Testis (tissue), 3 donors: Measurements from ENCODE around the gene TGIF2. TPM values are rescaled to one million over a fixed set of nuclear protein-coding genes. Genes with fewer than 3 reads are reported as not detected.
"Not testable (repeated sequence)": the region's sequence is repeated elsewhere in the genome, so short reads cannot be mapped to it uniquely, and the experiment has no call there.

ENCODE experiments used
- DNase-seq: peaks from one replicate; pipeline ENCODE4 v3.0.0-alpha.2; 2019
- H3K27ac ChIP-seq, 2 donors: fragments of 200-600 bp; sonication (generic); one replicate each; pipeline ENCODE4 v1.5.1; 2019
- H3K27me3 ChIP-seq: fragments of 200-600 bp; sonication (generic); one replicate; pipeline ENCODE4 v1.5.1; 2019
- H3K36me3 ChIP-seq: fragments of 200-600 bp; sonication (generic); one replicate; pipeline ENCODE4 v1.5.1; 2017; ENCODE audit warnings: low read depth; ENCODE audit errors: missing control alignments
- H3K4me1 ChIP-seq: fragments of 200-600 bp; sonication (generic); one replicate; pipeline ENCODE4 v1.5.1; 2019
- H3K4me3 ChIP-seq, 2 donors: fragments of 200-600 bp; sonication (generic); one replicate each; pipeline ENCODE4 v1.5.1; 2017 to 2019
- H3K9me3 ChIP-seq: fragments of 200-600 bp; sonication (generic); one replicate; pipeline ENCODE4 v1.5.1; 2017
- POLR2A ChIP-seq: fragments of 450-650 bp; IDR thresholded peaks from one replicate; pipeline ENCODE4 v1.6.1; 2017; ENCODE audit warnings: antibody characterized with exemption, mild to moderate bottlenecking, moderate library complexity
- WGBS, 2 donors: methylation state at CpG; one replicate each; pipeline ENCODE4 v1.1.5; 2018; 5-methylcytosine and 5-hydroxymethylcytosine counted together
- intact Hi-C: fragments of 100-400 bp; cut with DNase I; formaldehyde crosslinking; loops from one replicate; pipeline ENCODE4 v1.15.1; 2023; ENCODE audit warnings: low total_unique reads
- polyA plus RNA-seq: library from polyadenylated mRNA; stranded (reverse); fragments of 350-450 nt; fragmentation: Illumina TruSeq; extraction: RNeasy Lipid Tissue Mini Kit (QIAGEN cat#74804); gene quantifications from one replicate; pipeline ENCODE4 v1.2.3, GENCODE V29; 2014; ENCODE audit warnings: low read depth, low replicate concordance; ENCODE audit not compliant: insufficient read depth
- total RNA-seq, 2 donors: library from RNA; depleted of rRNA; stranded (reverse); fragments of >200 nt; gene quantifications; one replicate each; pipeline ENCODE4 v1.2.3, GENCODE V29; 2016
- TF ChIP-seq, protein P1 (sequence below), 3 experiments: fragments of 450-650 bp in 2 of 3; fragments of 200-600 bp in 1 of 3; sonication (generic) in 1 of 3; IDR thresholded peaks; one replicate each; pipeline ENCODE4 v1.5.1; 2016 to 2019; ENCODE audit warnings: antibody characterized with exemption in 3 of 3, mild to moderate bottlenecking in 2 of 3, moderate library complexity in 1 of 3

The TGIF2 gene
- total and polyA plus RNA-seq, 3 donors from 2014 or later: 24.0 to 37.2 (median 34.3) TPM

GRCh38 chr20:36604952-36605398 lies 31.6 kb downstream of the TGIF2 start:
- H3K27me3 ChIP-seq: no peaks in the 10 kb centered on the region
- peak; percentile 37 for DNase-seq
- TF ChIP-seq POLR2A: no peak
- TF ChIP-seq, protein P1, sequence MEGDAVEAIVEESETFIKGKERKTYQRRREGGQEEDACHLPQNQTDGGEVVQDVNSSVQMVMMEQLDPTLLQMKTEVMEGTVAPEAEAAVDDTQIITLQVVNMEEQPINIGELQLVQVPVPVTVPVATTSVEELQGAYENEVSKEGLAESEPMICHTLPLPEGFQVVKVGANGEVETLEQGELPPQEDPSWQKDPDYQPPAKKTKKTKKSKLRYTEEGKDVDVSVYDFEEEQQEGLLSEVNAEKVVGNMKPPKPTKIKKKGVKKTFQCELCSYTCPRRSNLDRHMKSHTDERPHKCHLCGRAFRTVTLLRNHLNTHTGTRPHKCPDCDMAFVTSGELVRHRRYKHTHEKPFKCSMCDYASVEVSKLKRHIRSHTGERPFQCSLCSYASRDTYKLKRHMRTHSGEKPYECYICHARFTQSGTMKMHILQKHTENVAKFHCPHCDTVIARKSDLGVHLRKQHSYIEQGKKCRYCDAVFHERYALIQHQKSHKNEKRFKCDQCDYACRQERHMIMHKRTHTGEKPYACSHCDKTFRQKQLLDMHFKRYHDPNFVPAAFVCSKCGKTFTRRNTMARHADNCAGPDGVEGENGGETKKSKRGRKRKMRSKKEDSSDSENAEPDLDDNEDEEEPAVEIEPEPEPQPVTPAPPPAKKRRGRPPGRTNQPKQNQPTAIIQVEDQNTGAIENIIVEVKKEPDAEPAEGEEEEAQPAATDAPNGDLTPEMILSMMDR (IDR thresholded peaks at IDR 0.05): no peak
- H3K4me1 ChIP-seq: peaks cover 14% of the 10 kb centered on the region
- WGBS, 2 donors: 34 to 36% methylated on average over 11 to 15 of the region's 15 CpGs
- H3K9me3 ChIP-seq: no peaks in the 10 kb centered on the region
- no peaks in the 10 kb centered on the region for H3K36me3 ChIP-seq
- H3K4me3 ChIP-seq: peak overlapping the region; percentile 87 to 98
- H3K27ac ChIP-seq: peak overlapping the region; percentile 23 to 81
- intact Hi-C loops: loop anchor here (5.0 to 10.0 kb wide), 2 partner anchors 33 to 60 kb away; partner anchors contain the start of genes MYL9 and TGIF2

DNA sequence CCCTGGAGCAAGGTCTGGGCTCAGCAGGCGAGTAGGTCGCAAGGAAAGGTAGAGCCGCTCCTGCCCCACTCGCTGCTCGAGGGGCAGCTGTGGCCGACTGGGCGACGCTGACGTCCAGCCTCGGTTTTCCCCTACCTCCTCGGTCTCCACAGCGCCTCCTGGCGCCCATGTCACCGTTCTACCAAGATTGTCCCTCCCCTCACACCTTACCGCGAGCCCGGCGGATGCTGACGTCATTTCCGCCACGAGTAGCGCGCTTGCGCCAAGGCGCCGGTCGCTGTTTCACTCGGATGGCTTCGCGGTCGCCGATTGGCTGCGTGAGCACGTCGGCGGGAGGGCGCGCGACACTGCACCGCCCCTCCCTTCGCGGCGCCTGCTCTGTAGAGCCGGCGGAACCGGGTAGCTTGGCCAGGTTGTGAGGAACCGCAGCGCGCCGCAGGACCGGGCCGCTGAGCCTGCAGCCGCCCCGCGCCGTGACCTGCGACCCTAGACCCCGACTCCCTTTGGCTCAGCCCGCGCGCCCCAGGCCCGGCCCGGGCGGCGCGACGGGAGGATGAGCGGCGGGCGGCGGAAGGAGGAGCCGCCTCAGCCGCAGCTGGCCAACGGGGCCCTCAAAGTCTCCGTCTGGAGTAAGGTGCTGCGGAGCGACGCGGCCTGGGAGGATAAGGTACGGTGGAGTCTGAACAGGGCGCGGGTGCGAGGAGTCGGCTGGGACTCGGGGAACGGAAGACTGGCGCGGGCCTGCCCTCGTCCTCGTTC lies 32.2 kb downstream of the TGIF2 start, which contains the start of gene RAB5IF:
TSS of gene RAB5IF (plus strand) at position 381 of the 759 bp plus-strand sequence. CDS start at position 554, 173 bp downstream.
- H3K36me3 ChIP-seq: no peaks in the 10 kb centered on the region
- H3K27me3 ChIP-seq: no peaks in the 10 kb centered on the region
- H3K4me1 ChIP-seq: peaks cover 12% of the 10 kb centered on the region
- DNase-seq: peak; percentile 97
- H3K4me3 ChIP-seq: peak within 1 kb of the TSS; percentile 87 to 98
- WGBS, 2 donors: 0 to 1% methylated on average over 28 to 74 of the region's 90 CpGs
- intact Hi-C loops: loop anchor here (5.0 to 10.0 kb wide), 2 partner anchors 33 to 61 kb away; partner anchors contain the start of genes MYL9 and TGIF2
- H3K27ac ChIP-seq: peak within 1 kb of the TSS; percentile 35 to 87
- TF ChIP-seq POLR2A: no peak
- TF ChIP-seq, protein P1 (IDR thresholded peaks at IDR 0.05): peak; percentile 90 to 99 (median 99)
- no peaks in the 10 kb centered on the region for H3K9me3 ChIP-seq

DNA sequence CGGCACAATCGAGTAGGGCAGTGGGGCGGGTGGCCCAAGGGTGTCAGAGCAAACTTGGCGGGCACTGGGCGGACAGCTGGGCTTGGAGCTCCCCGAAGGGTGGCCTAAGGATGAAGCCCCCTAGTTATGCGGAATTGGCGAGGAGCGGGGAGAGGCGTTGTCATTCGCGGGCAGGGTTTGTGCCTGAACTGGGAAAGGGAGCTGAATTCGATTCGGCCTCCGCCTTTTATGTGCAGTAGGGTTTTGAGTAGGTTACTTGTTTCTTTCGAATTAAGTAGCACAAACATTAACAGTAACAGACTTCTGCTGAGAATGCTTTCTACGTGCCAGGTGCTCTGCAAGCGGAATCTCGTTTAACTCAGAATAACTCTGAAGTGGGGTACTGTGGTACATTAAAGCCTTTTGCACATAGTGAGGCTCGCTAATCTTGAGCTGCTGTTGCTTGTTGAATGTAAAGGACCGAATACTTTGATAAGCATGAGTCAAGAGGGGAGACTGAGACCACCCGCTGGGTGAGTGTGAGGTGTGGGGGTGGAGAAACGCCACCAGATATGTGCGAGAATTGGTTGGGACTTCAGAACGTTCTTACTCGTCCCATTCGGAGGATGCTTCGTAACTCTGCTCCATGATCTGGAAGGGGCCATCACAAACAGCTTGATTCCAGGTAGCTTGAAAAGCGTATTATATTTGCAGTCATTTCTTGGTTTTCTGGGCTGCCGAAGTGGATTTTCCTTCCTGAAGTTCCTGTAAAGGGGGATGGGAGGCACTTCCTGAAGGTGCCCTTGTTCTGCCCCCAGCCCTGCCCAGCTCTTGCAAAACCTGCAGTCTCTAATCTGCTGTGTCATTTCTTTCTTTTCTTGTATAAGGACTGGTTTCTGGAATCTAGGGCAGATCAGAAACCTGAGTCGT lies 33.0 kb downstream of the TGIF2 start:
- intact Hi-C loops: loop anchor here (5.0 to 10.0 kb wide), 2 partner anchors 34 to 62 kb away; partner anchors contain the start of genes MYL9 and TGIF2
- H3K4me1 ChIP-seq: peaks cover 10% of the 10 kb centered on the region
- no peaks in the 10 kb centered on the region for H3K9me3 ChIP-seq
- 1 to 3% methylated on average over 31 of the region's 31 CpGs for WGBS, 2 donors
- H3K36me3 ChIP-seq: no peaks in the 10 kb centered on the region
- TF ChIP-seq, protein P1 (IDR thresholded peaks at IDR 0.05): no peak
- no peak for TF ChIP-seq POLR2A
- H3K27ac ChIP-seq: peak overlapping the region; percentile 35 to 87
- no peaks in the 10 kb centered on the region for H3K27me3 ChIP-seq
- DNase-seq: no peak
- peak overlapping the region; percentile 87 to 98 for H3K4me3 ChIP-seq

DNA sequence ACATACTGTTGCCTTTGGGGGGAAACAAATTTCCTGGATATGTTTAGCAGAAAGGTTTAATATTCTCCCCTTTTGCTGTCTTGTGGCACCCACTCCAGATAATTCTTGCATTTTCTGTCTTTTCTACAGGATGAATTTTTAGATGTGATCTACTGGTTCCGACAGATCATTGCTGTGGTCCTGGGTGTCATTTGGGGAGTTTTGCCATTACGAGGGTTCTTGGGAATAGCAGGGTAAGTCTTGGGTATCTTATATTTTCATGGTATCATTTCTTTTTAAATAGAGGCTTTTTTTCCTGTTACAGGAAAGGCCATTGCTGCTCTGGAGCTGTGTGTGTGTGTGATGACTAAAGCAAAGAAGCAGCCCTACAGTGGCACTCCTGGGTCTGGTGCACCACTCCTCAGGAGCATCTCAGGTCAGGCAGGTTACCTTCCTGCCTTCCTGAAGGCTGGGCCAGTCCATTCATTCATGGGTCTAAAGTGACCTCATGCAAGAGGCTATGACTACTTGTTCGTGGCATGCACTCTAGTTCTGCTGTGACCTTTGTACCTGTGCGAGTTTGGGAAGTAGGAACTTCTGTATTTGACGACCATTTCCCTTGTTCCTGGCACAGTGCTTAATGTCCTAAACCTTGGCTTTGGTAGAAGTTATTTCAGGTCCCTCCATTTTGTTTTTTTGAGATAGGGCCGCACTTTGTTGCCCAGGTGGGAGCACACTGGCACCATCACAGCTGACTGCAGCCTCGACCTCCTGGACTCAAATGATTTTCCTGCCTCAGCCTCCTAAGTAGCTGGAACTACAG lies 34.4 kb downstream of the TGIF2 start:
- no peaks in the 10 kb centered on the region for H3K27me3 ChIP-seq
- H3K36me3 ChIP-seq: no peaks in the 10 kb centered on the region
- 74 to 75% methylated on average over 7 of the region's 7 CpGs for WGBS, 2 donors
- TF ChIP-seq POLR2A: no peak
- TF ChIP-seq, protein P1 (IDR thresholded peaks at IDR 0.05): no peak
- peaks cover 10% of the 10 kb centered on the region for H3K4me1 ChIP-seq
- intact Hi-C loops: loop anchor here (5.0 to 10.0 kb wide), 2 partner anchors 35 to 63 kb away; partner anchors contain the start of genes MYL9 and TGIF2
- H3K4me3 ChIP-seq: no peak overlapping the region
- no peak overlapping the region for H3K27ac ChIP-seq
- H3K9me3 ChIP-seq: no peaks in the 10 kb centered on the region
- no peak for DNase-seq

DNA sequence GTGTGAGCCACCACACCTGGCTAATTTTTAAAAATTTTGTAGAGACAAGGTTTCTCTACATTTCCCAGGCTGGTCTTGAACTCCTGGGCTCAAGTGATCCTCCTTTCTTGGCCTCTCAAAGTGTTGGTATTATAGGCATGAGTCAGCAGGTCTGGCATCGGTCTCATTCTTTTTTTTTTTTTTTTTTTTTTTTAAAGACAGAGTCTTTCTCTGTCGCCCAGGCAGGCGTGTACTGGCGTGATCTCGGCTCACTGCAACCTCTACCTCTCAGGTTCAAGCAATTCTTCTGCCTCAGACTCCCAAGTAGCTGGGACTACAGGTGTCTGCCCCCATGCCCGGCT lies 35.0 kb downstream of the TGIF2 start:
- intact Hi-C loops: loop anchor here (5.0 to 10.0 kb wide), 2 partner anchors 36 to 64 kb away; partner anchors contain the start of genes MYL9 and TGIF2
- H3K36me3 ChIP-seq: not testable (repeated sequence)
- WGBS, 2 donors: 92 to 94% methylated on average over 6 of the region's 6 CpGs

More for the DNA sequence above, 35.0 kb downstream of the TGIF2 start:
- not testable (repeated sequence) for H3K27ac ChIP-seq, H3K4me1 ChIP-seq, H3K27me3 ChIP-seq, DNase-seq, H3K9me3 ChIP-seq, H3K4me3 ChIP-seq
